Psoas muscle (tissue), 8 donors: ENCODE results near the gene DENND1A. TPM values are rescaled to one million over a fixed set of nuclear protein-coding genes. Genes with fewer than 3 reads are reported as not detected.

Experiments
- ATAC-seq, 4 donors: fragments of 200-7000 bp; cut with Tn5 transposase; one replicate each; pipeline ENCODE4 v1.9.1; 2020; ENCODE audit warnings: moderate library complexity in 3 of 4, mild to moderate bottlenecking in 2 of 4
- DNase-seq, 2 donors: peaks; one replicate each; pipeline ENCODE4 v3.0.0-alpha.2; 2020
- H3K27ac ChIP-seq: fragments of 200-600 bp; one replicate; pipeline ENCODE4 v1.8.0; 2022
- H3K27me3 ChIP-seq, 3 donors: fragments of 200-600 bp in 1 of 3; one replicate each; pipeline versions ENCODE4 v1.6.1 to v1.8.0; 2013 to 2022; ENCODE audit warnings: low read length in 2 of 3, mild to moderate bottlenecking in 2 of 3, moderate library complexity in 1 of 3; ENCODE audit not compliant: insufficient read depth in 3 of 3
- H3K36me3 ChIP-seq, 2 donors: fragments of 200-600 bp in 1 of 2; one replicate each; pipeline versions ENCODE4 v1.6.1 to v1.8.0; 2013 to 2022; ENCODE audit warnings: low read depth in 1 of 2, mild to moderate bottlenecking in 1 of 2, moderate library complexity in 1 of 2; ENCODE audit not compliant: insufficient read depth in 1 of 2
- H3K4me1 ChIP-seq: fragments of 200-600 bp; one replicate; pipeline ENCODE4 v1.8.0; 2022
- H3K4me3 ChIP-seq: fragments of 200-600 bp; one replicate; pipeline ENCODE4 v1.8.0; 2022; ENCODE audit warnings: mild to moderate bottlenecking
- H3K9me3 ChIP-seq: fragments of 200-600 bp; one replicate; pipeline ENCODE4 v1.8.0; 2022
- CTCF ChIP-seq: fragments of 200-600 bp; IDR thresholded peaks from one replicate; pipeline ENCODE4 v1.8.0; 2022; ENCODE audit warnings: antibody characterized with exemption
- WGBS, 3 donors: extraction: QIAGEN DNeasy Blood & Tissue Kit; methylation state at CpG; one replicate each; pipeline versions ENCODE4 v1.1.6 to v1.1.7; 2013; 5-methylcytosine and 5-hydroxymethylcytosine counted together
- intact Hi-C, 2 donors: fragments of 100-400 bp; cut with DNase I; formaldehyde crosslinking; loops; one replicate each; pipeline versions ENCODE4 v1.11.0 to v1.14.2; 2022
- polyA plus RNA-seq, 3 donors: library from polyadenylated mRNA; stranded (reverse); fragments of 200-250 nt; gene quantifications; one replicate each; pipeline ENCODE4 v1.2.3, GENCODE V29; 2013
- total RNA-seq, 4 donors: library from RNA; stranded (reverse); fragmentation: NEBNext Ultra II Directional in 2 of 4; extraction: Animal tissue kit (Norgen Biotek cat#: 25700) in 2 of 4; gene quantifications; one replicate each; pipeline versions ENCODE4 v1.2.1 to v1.2.4, GENCODE V29; 2021 to 2023
- donor health status: healthy with polysubstance abuse.
- donor health status: DM: no; HTN: no; CAD: no; lungs with moderate emphysema.
- donor health status: Bipolar disorder and iron deficiency.
- donor health status: healthy.
- donor health status: DM: yes; HTN: yes; CAD: no.
- donor health status: DM: no; HTN: no; CAD: no.
- donor health status: DM: no; HTN: no; CAD: no.
- donor health status: DM: yes; HTN: yes; CAD: no.

The DENND1A gene
- total and polyA plus RNA-seq, 7 donors, result 6.1 to 17.3 (median 13.9) TPM

- TF ChIP-seq CTCF, result no peak
- intact Hi-C loops, result loop anchor here in 1 of 2 donors (5.0 kb wide), 1 partner anchor 243 kb away; no protein-coding TSS in a partner anchor
- no peak for ATAC-seq
- H3K4me1 ChIP-seq, result peaks cover under 1% of the 10 kb centered on the region
- WGBS, 3 donors, result 46 to 57% (median 48%) methylated on average over 8 of the region's 8 CpGs
- H3K4me3 ChIP-seq, result no peak overlapping the region
- H3K27me3 ChIP-seq, result peaks cover 0 to 3% (median 0%) of the 10 kb centered on the region in 3 donors
- DNase-seq, result no peak
- no peak overlapping the region for H3K27ac ChIP-seq
- no peaks in the 10 kb centered on the region for H3K36me3 ChIP-seq
- no peaks in the 10 kb centered on the region for H3K9me3 ChIP-seq
Measured at GRCh38 chr9:123350590-123351310, 579.2 kb downstream of the DENND1A start.

GRCh38 chr9:123349691-123350480 lies 580.0 kb downstream of the DENND1A start:
- Histone ChIP-seq H3K9me3 (no peaks in the 10 kb centered on the region), H3K4me3 (no peak overlapping the region), H3K27me3 (peaks cover 0 to 3% (median 0%) of the 10 kb centered on the region in 3 donors), H3K27ac (no peak overlapping the region), H3K4me1 (peaks cover 7% of the 10 kb centered on the region), H3K36me3 (no peaks in the 10 kb centered on the region)
- peak; percentile 95 for TF ChIP-seq CTCF
- WGBS, 3 donors, result 18 to 23% (median 21%) methylated on average over 16 of the region's 16 CpGs
- DNase-seq (no peak), ATAC-seq (peak; percentile 79 to 92 (median 86))
- intact Hi-C loops, result loop anchor here (2.0 to 10.0 kb wide), 3 partner anchors 225 to 263 kb away; no protein-coding TSS in a partner anchor

- H3K27ac ChIP-seq, result no peak overlapping the region
- intact Hi-C loops, result loop anchor here (2.0 to 10.0 kb wide), 2 partner anchors 224 to 262 kb away; no protein-coding TSS in a partner anchor
- ATAC-seq (no peak), DNase-seq (no peak)
- H3K27me3 ChIP-seq, result peaks cover 0 to 3% (median 0%) of the 10 kb centered on the region in 3 donors
- TF ChIP-seq CTCF, result no peak
- H3K4me1 ChIP-seq, result peaks cover 7% of the 10 kb centered on the region
- no peaks in the 10 kb centered on the region for H3K36me3 ChIP-seq
- WGBS, 3 donors, result 45 to 56% (median 50%) methylated on average over 3 of the region's 3 CpGs
- no peak overlapping the region for H3K4me3 ChIP-seq
- H3K9me3 ChIP-seq, result no peaks in the 10 kb centered on the region
Measured at GRCh38 chr9:123349033-123349432, 580.9 kb downstream of the DENND1A start.

GRCh38 chr9:123348317-123348992 lies 581.5 kb downstream of the DENND1A start:
- no peak for TF ChIP-seq CTCF
- H3K36me3 ChIP-seq, result no peaks in the 10 kb centered on the region
- no peak overlapping the region for H3K27ac ChIP-seq
- intact Hi-C loops, result loop anchor here (2.0 to 10.0 kb wide), 2 partner anchors 224 to 262 kb away; no protein-coding TSS in a partner anchor
- 37 to 46% (median 44%) methylated on average over 9 of the region's 9 CpGs for WGBS, 3 donors
- peaks cover 7% of the 10 kb centered on the region for H3K4me1 ChIP-seq
- DNase-seq (no peak), ATAC-seq (no peak)
- H3K4me3 ChIP-seq, result no peak overlapping the region
- peaks cover 0 to 3% (median 0%) of the 10 kb centered on the region in 3 donors for H3K27me3 ChIP-seq
- H3K9me3 ChIP-seq, result no peaks in the 10 kb centered on the region
